ENCODE results near the gene WDR87.

Gene WDR87

GRCh38 chr19:37905946-37906868 lies at the start of gene WDR87:
TSS of gene WDR87 (minus strand) at chr19:37906594. CDS start at chr19:37898239, 8,355 bp downstream.
- peak; percentile 40 for DNase-seq (ENCODE audit: low spot score)

GRCh38 chr19:37955986-37956385 lies 49.6 kb upstream of the WDR87 start:
- no peak for DNase-seq (ENCODE audit: low spot score)

DNA sequence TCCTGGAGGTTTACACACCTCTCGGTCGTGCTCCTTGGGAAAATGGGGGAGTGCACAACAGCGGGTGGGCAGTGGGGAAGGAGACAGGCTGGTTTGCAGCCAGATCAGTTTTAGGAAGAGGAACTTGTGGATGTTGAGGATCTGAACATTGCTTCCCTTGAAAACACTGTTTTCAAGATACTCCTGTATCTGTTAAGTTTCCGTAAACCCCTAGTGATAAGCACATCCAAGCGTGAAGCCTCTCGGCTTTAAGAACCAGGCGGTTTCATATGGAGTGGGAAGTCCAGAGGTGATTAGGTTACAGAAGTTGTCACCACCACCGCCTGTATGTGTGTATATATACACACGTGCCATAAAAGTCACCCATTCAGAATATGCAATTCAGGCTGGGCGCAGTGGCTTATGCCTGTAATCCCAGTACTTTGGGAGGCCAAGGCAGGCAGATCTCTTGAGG lies 48.1 kb upstream of the WDR87 start:
- no peak for DNase-seq (ENCODE audit: low spot score)

GRCh38 chr19:37953918-37954303 lies 47.5 kb upstream of the WDR87 start:
- DNase-seq (ENCODE audit: low spot score): no peak

- no peak for DNase-seq (ENCODE audit: low spot score)
These were observed 47.0 kb upstream of the WDR87 start for GRCh38 chr19:37953171-37953917.

GRCh38 chr19:37951816-37952210 lies 45.4 kb upstream of the WDR87 start:
- DNase-seq (ENCODE audit: low spot score): no peak

- DNase-seq (ENCODE audit: low spot score): no peak
These were observed 44.2 kb upstream of the WDR87 start for GRCh38 chr19:37950471-37951175.

GRCh38 chr19:37948362-37948761 lies 42.0 kb upstream of the WDR87 start:
- no peak for DNase-seq (ENCODE audit: low spot score)

DNA sequence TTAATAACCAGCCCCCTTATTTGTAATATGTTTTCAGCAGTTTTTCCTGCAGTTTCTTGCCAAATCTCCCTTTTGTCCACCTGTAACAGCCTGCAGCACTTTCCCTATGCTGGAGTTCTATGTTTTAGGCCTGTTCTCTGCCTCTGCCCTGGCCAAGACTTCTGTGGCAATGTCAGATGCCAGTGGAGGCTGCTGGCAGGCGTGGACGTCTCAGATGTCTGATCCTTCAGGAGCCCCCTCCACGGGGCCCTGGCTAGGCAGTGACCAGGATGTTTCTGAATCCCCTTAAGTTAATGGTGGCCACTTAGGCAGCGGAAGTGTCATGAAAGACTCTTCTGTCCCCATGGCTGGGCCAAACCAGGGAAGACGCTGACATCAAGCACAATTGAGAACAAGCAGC lies 41.4 kb upstream of the WDR87 start:
- no peak for DNase-seq (ENCODE audit: low spot score)

GRCh38 chr19:37946132-37946531 lies 39.7 kb upstream of the WDR87 start:
- DNase-seq (ENCODE audit: low spot score): no peak

- no peak for DNase-seq (ENCODE audit: low spot score)
These were observed 37.1 kb upstream of the WDR87 start for GRCh38 chr19:37943480-37943879.

DNA sequence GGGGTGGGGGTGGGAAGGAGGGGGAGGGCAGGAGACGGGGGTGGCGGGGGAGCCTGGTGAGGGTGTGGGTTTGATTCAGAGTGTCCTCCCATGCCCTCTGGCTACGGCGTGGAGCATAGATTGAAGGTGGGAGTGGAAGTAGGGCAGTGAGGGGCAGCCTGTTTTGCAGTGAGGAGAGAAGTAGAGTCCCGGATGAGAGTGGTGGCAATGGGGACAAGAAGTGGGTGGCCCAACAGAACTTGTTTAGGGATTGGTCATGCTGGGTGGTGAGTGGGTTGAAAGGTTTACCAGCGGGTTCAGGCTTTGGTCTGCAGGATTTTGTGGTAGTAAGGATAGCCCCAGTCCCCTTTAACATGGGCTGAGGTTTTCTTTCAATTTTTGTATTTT lies 36.1 kb upstream of the WDR87 start:
- DNase-seq (ENCODE audit: low spot score): no peak

- no peak for DNase-seq (ENCODE audit: low spot score)
These were observed 35.6 kb upstream of the WDR87 start for GRCh38 chr19:37941782-37942515.

DNA sequence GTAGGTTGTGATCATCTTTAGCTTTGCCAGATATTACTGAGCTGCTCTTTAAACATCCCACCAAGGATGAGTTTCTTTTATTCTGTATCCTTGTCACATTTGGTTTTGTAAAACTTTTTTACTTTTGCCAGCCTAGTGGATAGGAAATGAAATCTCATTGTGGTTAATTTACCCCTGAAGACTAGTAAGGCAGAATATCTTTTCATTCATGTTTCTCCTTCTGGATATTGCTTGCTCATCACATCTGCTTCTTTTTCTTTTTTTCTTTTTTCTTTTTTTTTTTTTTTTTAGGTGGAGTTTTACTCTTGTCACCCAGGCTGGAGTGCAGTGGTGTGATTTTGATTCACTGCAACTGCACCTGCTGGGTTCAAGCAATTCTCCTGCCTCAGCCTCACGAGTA lies 32.0 kb upstream of the WDR87 start:
- DNase-seq (ENCODE audit: low spot score): no peak

- no peak for DNase-seq (ENCODE audit: low spot score)
These were observed 30.5 kb upstream of the WDR87 start for GRCh38 chr19:37936886-37937285.

DNA sequence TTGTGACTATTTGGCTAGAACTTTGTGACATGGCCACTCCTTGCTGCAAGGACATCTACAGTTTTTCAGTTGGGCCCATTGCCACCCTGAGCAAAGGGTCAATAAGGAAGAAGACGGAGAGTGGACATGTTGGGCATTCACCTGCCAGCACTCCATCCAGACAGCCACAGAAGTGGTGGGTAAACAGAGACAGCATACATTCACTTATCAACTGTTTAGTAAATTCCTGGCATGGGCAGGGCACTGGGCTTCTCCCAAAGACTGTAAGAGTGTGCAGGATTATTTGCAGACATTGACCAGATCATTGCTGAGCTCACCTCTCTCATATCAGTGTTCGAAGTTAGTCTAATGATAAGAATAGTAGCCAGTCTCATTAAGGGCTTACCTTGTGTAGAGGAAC lies 29.8 kb upstream of the WDR87 start:
- DNase-seq (ENCODE audit: low spot score): no peak

- no peak for DNase-seq (ENCODE audit: low spot score)
These were observed 28.9 kb upstream of the WDR87 start for GRCh38 chr19:37935341-37935740.

DNA sequence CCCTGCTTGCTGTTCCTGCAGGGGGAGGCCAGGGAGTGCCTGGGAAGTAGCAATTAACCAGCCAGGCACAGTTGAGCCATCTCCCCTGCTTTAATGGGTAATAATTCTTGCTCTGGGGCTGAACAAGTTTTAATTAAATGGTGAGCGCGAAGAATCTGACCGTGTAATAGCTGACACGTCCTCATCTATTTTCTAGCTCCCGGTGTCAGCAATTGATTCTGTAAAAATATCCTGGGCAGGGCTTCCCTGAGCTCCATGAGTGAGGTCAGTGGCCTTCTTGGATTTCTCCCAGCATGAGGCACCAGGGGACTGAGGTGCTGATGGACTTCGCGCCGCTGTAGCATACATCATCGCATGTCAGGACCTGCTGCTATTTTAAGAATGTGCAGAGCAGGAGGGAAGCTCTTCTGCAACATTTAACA lies 27.6 kb upstream of the WDR87 start:
- DNase-seq (ENCODE audit: low spot score): no peak

- DNase-seq (ENCODE audit: low spot score): no peak
These were observed 26.9 kb upstream of the WDR87 start for GRCh38 chr19:37932985-37933936.

- no peak for DNase-seq (ENCODE audit: low spot score)
These were observed 25.7 kb upstream of the WDR87 start for GRCh38 chr19:37931881-37932655.

Data from CD4-positive, alpha-beta T cell treated with Interleukin-15 for 4 hours (primary cell).